ENCODE measurements around the gene SLC4A5.

SLC4A5 gene

GRCh38 chr2:74312913-74313312 is 30.3 kb downstream of the SLC4A5 start:
- DNase-seq (ENCODE audit: low read depth) = no peak

- DNase-seq (ENCODE audit: low read depth) = no peak
These were observed 35.5 kb downstream of the SLC4A5 start for GRCh38 chr2:74307720-74308119.

- DNase-seq (ENCODE audit: low read depth) = no peak
These were observed 38.7 kb downstream of the SLC4A5 start for GRCh38 chr2:74304332-74305148.

GRCh38 chr2:74302865-74303264 is 40.4 kb downstream of the SLC4A5 start:
- DNase-seq (ENCODE audit: low read depth) = no peak

- no peak for DNase-seq (ENCODE audit: low read depth)
These were observed 42.0 kb downstream of the SLC4A5 start for GRCh38 chr2:74301262-74301661.

- DNase-seq (ENCODE audit: low read depth) = no peak
These were observed 42.7 kb downstream of the SLC4A5 start for GRCh38 chr2:74300506-74300905.

- no peak for DNase-seq (ENCODE audit: low read depth)
These were observed 45.3 kb downstream of the SLC4A5 start for GRCh38 chr2:74297950-74298349.

- no peak for DNase-seq (ENCODE audit: low read depth)
These were observed 45.8 kb downstream of the SLC4A5 start for GRCh38 chr2:74297391-74297790.

- DNase-seq (ENCODE audit: low read depth) = no peak
These were observed 49.8 kb downstream of the SLC4A5 start for GRCh38 chr2:74293191-74293991.

GRCh38 chr2:74292751-74293150 is 50.5 kb downstream of the SLC4A5 start:
- DNase-seq (ENCODE audit: low read depth) = no peak

- no peak for DNase-seq (ENCODE audit: low read depth)
These were observed 51.2 kb downstream of the SLC4A5 start for GRCh38 chr2:74291886-74292621.

- DNase-seq (ENCODE audit: low read depth) = no peak
These were observed 52.0 kb downstream of the SLC4A5 start for GRCh38 chr2:74291218-74291544.

- DNase-seq (ENCODE audit: low read depth) = no peak
These were observed 52.6 kb downstream of the SLC4A5 start for GRCh38 chr2:74290466-74291217.

- no peak for DNase-seq (ENCODE audit: low read depth)
These were observed 53.1 kb downstream of the SLC4A5 start for GRCh38 chr2:74290066-74290465.

GRCh38 chr2:74286725-74287124 is 56.5 kb downstream of the SLC4A5 start:
- DNase-seq (ENCODE audit: low read depth) = no peak

GRCh38 chr2:74281141-74281975 is 61.9 kb downstream of the SLC4A5 start:
- no peak for DNase-seq (ENCODE audit: low read depth)

- no peak for DNase-seq (ENCODE audit: low read depth)
These were observed 64.5 kb downstream of the SLC4A5 start for GRCh38 chr2:74278694-74279093.

GRCh38 chr2:74278176-74278575 is 65.0 kb downstream of the SLC4A5 start:
- DNase-seq (ENCODE audit: low read depth) = no peak

- DNase-seq (ENCODE audit: low read depth) = no peak
These were observed 68.0 kb downstream of the SLC4A5 start for GRCh38 chr2:74275228-74275627.

GRCh38 chr2:74269667-74270066 is 73.5 kb downstream of the SLC4A5 start:
- no peak for DNase-seq (ENCODE audit: low read depth)

GRCh38 chr2:74267068-74267467 is 76.1 kb downstream of the SLC4A5 start:
- DNase-seq (ENCODE audit: low read depth) = no peak
